K562 (cell line): ENCODE results near the gene TMIGD2. TPM values are rescaled to one million over a fixed set of nuclear protein-coding genes. Genes with fewer than 3 reads are reported as not detected.

ENCODE experiments used
- ATAC-seq: fragments of 200-7000 bp; cut with Tn5 transposase; 3 replicates; pipeline ENCODE4 v1.9.1; 2020; ENCODE audit warnings: moderate library complexity
- BruUV-seq: library from RNA; stranded (reverse); fragments of 400-500 nt; replicated peaks from 2 replicates; lab custom pipeline; 2021; lab: Mats Ljungman, UMichigan
- CTCF ChIA-PET: fragments of 300-600 bp; formaldehyde crosslinking; extraction: SDS; loops from one replicate; lab custom pipeline; 2021; ENCODE audit warnings: low intra/inter-chr PET ratio; lab: Yijun Ruan, JAX
- POLR2A ChIA-PET: fragments of 300-600, 350-650 bp; sonication (Branson Sonifier 250); formaldehyde crosslinking; extraction: SDS; loops from one replicate; lab custom pipeline; 2021; ENCODE audit warnings: antibody characterized with exemption, inconsistent platforms; lab: Yijun Ruan, JAX
- DNase-seq, 4 experiments: peaks; one replicate each; pipeline versions ENCODE4 v3.0.0 to v3.0.0-alpha.2; 2011 to 2018; ENCODE audit warnings: low spot score in 3 of 4, mixed read lengths in 3 of 4; ENCODE audit errors: extremely low read depth in 1 of 4
- FAIRE-seq: peaks from 2 replicates; lab custom pipeline; 2011; peaks lifted over from hg19 to GRCh38; lab: Jason Lieb, UNC
- H2AFZ ChIP-seq: 2 replicates; pipeline ENCODE4 v1.6.0; 2011; ENCODE audit warnings: low read depth, low read length, control low read depth, inconsistent platforms
- H3K27ac ChIP-seq: fragments of 200-600 bp; 3 replicates; pipeline ENCODE4 v1.8.0; 2011; ENCODE audit warnings: low read depth, mild to moderate bottlenecking, control low read depth, inconsistent platforms, low read length, moderate library complexity, mixed read lengths; ENCODE audit errors: extremely low read depth
- H3K27me3 ChIP-seq, 2 experiments: fragments of 300-600 bp in 1 of 2; 2 replicates in 1 of 2; 3 replicates in 1 of 2; pipeline versions ENCODE4 v1.6.0 to v1.8.0; 2011; ENCODE audit warnings: inconsistent platforms in 2 of 2, low read length in 2 of 2, mild to moderate bottlenecking in 1 of 2, mixed read lengths in 1 of 2, moderate library complexity in 1 of 2; ENCODE audit not compliant: control insufficient read depth in 2 of 2, insufficient read depth in 2 of 2
- H3K36me3 ChIP-seq: fragments of 300-600 bp; 3 replicates; pipeline ENCODE4 v1.8.0; 2011; ENCODE audit warnings: mild to moderate bottlenecking, low read length, inconsistent platforms; ENCODE audit not compliant: control insufficient read depth, insufficient read depth
- H3K4me1 ChIP-seq, 2 experiments: fragments of 200-600 bp in 1 of 2; replicated peaks in 1 of 2; 2 replicates in 1 of 2; 3 replicates in 1 of 2; pipeline versions ENCODE4 v1.5.1 to v1.8.0; 2011; ENCODE audit warnings: inconsistent platforms in 2 of 2, low read length in 2 of 2, mild to moderate bottlenecking in 1 of 2, mixed read lengths in 1 of 2, moderate library complexity in 1 of 2; ENCODE audit not compliant: control insufficient read depth in 2 of 2, insufficient read depth in 2 of 2
- H3K4me2 ChIP-seq: 2 replicates; pipeline ENCODE4 v1.6.1; 2011; ENCODE audit warnings: low read length, control low read depth, inconsistent platforms, mixed read lengths; ENCODE audit not compliant: insufficient read depth
- H3K4me3 ChIP-seq: fragments of 200-600 bp; sonication (generic), shearing (Covaris generic); 2 replicates; pipeline ENCODE4 v1.5.1; 2016; ENCODE audit warnings: control low read depth, inconsistent platforms
- H3K79me2 ChIP-seq: fragments of 200-600 bp; 3 replicates; pipeline ENCODE4 v1.8.0; 2011; ENCODE audit warnings: low read length, inconsistent platforms; ENCODE audit not compliant: control insufficient read depth, insufficient read depth
- H3K9ac ChIP-seq, 2 experiments: 2 replicates each; pipeline versions ENCODE4 v1.6.0 to v1.6.1; 2011; ENCODE audit warnings: low read depth in 2 of 2, low read length in 2 of 2, control low read depth in 1 of 2, inconsistent platforms in 1 of 2, mild to moderate bottlenecking in 1 of 2, mixed read lengths in 1 of 2; ENCODE audit not compliant: insufficient read depth in 1 of 2
- H3K9me1 ChIP-seq: one replicate; pipeline ENCODE4 v1.6.0; 2011; ENCODE audit warnings: inconsistent platforms, mild to moderate bottlenecking, low read length, moderate library complexity; ENCODE audit not compliant: control insufficient read depth, insufficient read depth
- H3K9me3 ChIP-seq: replicated peaks from 2 replicates; pipeline ENCODE4 v1.5.1; 2011; ENCODE audit warnings: low read depth, low read length, inconsistent platforms; ENCODE audit not compliant: control insufficient read depth, insufficient read depth
- H4K20me1 ChIP-seq: replicated peaks from 2 replicates; pipeline ENCODE4 v1.6.1; 2011; ENCODE audit warnings: low read length, inconsistent platforms, mixed read lengths; ENCODE audit not compliant: control insufficient read depth, insufficient read depth
- CBX2 ChIP-seq: fragments of 200-600 bp; sonication (generic); IDR thresholded peaks from one replicate; pipeline ENCODE4 v1.6.1; 2012; ENCODE audit warnings: mild to moderate bottlenecking, low read length, inconsistent platforms; ENCODE audit not compliant: insufficient read depth, poor library complexity, severe bottlenecking
- DNMT1 ChIP-seq: fragments of 450-650 bp; IDR thresholded peaks from 2 replicates; pipeline ENCODE4 v1.6.1; 2016; ENCODE audit warnings: antibody characterized with exemption, mild to moderate bottlenecking
- HINFP ChIP-seq: fragments of 450-650 bp; conservative IDR thresholded peaks from 2 replicates; pipeline ENCODE4 v1.6.1; 2016; ENCODE audit warnings: missing genetic modification characterization, low read depth, mild to moderate bottlenecking, control low read depth, missing compliant biosample characterization
- KAT7 ChIP-seq: sonication (generic); formaldehyde crosslinking; IDR thresholded peaks from 2 replicates; pipeline ENCODE4 v1.8.0; 2022; ENCODE audit warnings: missing genetic modification reagents, mild to moderate bottlenecking, borderline replicate concordance
- KDM4B ChIP-seq, 2 experiments: fragments of 450-650 bp in 1 of 2; sonication (generic) in 1 of 2; IDR thresholded peaks; 2 replicates each; pipeline ENCODE4 v1.6.1; 2016 to 2017; ENCODE audit warnings: borderline replicate concordance in 2 of 2, antibody characterized with exemption in 1 of 2, low read depth in 1 of 2, mild to moderate bottlenecking in 1 of 2
- NFE2L1 ChIP-seq: fragments of 450-650 bp; IDR thresholded peaks from 2 replicates; pipeline ENCODE4 v1.6.1; 2016; ENCODE audit warnings: missing genetic modification characterization, low read depth, mild to moderate bottlenecking, missing compliant biosample characterization, moderate library complexity, borderline replicate concordance
- NFIX ChIP-seq: fragments of 250-450 bp; sonication (Bioruptor Pico); IDR thresholded peaks from 2 replicates; pipeline ENCODE4 v1.4.0; 2020; ENCODE audit warnings: low read depth, mild to moderate bottlenecking, moderate library complexity
- NONO ChIP-seq, 2 experiments: fragments of 200-400 bp in 1 of 2; fragments of 450-650 bp in 1 of 2; formaldehyde crosslinking in 1 of 2; IDR thresholded peaks; 2 replicates each; pipeline ENCODE4 v1.6.1; 2017; ENCODE audit warnings: low read depth in 2 of 2, mild to moderate bottlenecking in 2 of 2, moderate library complexity in 2 of 2, low read length in 1 of 2
- NR2F6 ChIP-seq: fragments of 450-650 bp; formaldehyde crosslinking; IDR thresholded peaks from 2 replicates; pipeline ENCODE4 v1.4.0; 2020; ENCODE audit warnings: mild to moderate bottlenecking
- SREBF1 ChIP-seq: fragments of 150-350 bp; IDR thresholded peaks from 2 replicates; pipeline ENCODE4 v1.6.1; 2014; ENCODE audit warnings: antibody characterized with exemption, low read depth, low read length, borderline replicate concordance
- TEAD4 ChIP-seq, 2 experiments: sonication (generic) in 1 of 2; formaldehyde crosslinking in 1 of 2; IDR thresholded peaks; 2 replicates each; pipeline versions ENCODE4 v1.6.1 to v1.8.0; 2012 to 2022; ENCODE audit warnings: borderline replicate concordance in 1 of 2, inconsistent platforms in 1 of 2, low read length in 1 of 2, mild to moderate bottlenecking in 1 of 2, missing genetic modification reagents in 1 of 2
- ZNF444 ChIP-seq: fragments of 250-450 bp; sonication (Bioruptor Pico); IDR thresholded peaks from 2 replicates; pipeline ENCODE4 v1.4.0; 2020; ENCODE audit warnings: mild to moderate bottlenecking, moderate library complexity
- ZNF717 ChIP-seq: fragments of 250-450 bp; sonication (Bioruptor Pico); IDR thresholded peaks from 2 replicates; pipeline ENCODE4 v1.5.0; 2021
- WGBS: fragments of 100-300 bp; shearing (Covaris generic); methylation state at CpG from one replicate; pipeline ENCODE4 v1.1.6; 2016; ENCODE audit warnings: low coverage, mixed read lengths; ENCODE audit not compliant: insufficient coverage; ENCODE audit errors: missing lambda C conversion rate; 5-methylcytosine and 5-hydroxymethylcytosine counted together
- in situ Hi-C: fragments of 300-500 bp; cut with MboI; formaldehyde crosslinking; loops from 4 replicates; pipeline ENCODE4 v1.15.0; 2018; ENCODE audit warnings: inconsistent platforms, mixed read lengths
- intact Hi-C: fragments of 100-400 bp; cut with micrococcal nuclease; formaldehyde crosslinking; loops from 2 replicates; pipeline ENCODE4 v1.14.2; 2022
- polyA plus RNA-seq, 8 experiments: library from polyadenylated mRNA; depleted of rRNA in 4 of 8; stranded (reverse) in 5 of 8; unstranded in 3 of 8; fragments of >200 nt; fragmentation: Nextera tagmentation in 2 of 8; fragmentation: Illumina TruSeq in 1 of 8; extraction: Ambion mirVana in 2 of 8; extraction: Trizol in 1 of 8; gene quantifications; 2 replicates each; pipeline versions ENCODE4 v1.2.1 to v1.2.3, GENCODE V29; 2011 to 2014; ENCODE audit warnings: inconsistent platforms in 1 of 8, missing spikeins in 1 of 8
- total RNA-seq, 7 experiments: library from RNA; depleted of rRNA in 6 of 7; stranded (reverse); fragments of >200 nt in 6 of 7; fragmentation: Illumina TruSeq in 2 of 7; extraction: Trizol in 2 of 7; gene quantifications; 2 replicates each; pipeline versions ENCODE4 v1.2.1 to v1.2.3, GENCODE V29; 2011 to 2021; ENCODE audit warnings: low replicate concordance in 1 of 7

TMIGD2 gene
- total and polyA plus RNA-seq, 9 of the 15 experiments (the other 6 are each of a cell fraction or from before 2014, with no cell fraction given) = not detected

DNA sequence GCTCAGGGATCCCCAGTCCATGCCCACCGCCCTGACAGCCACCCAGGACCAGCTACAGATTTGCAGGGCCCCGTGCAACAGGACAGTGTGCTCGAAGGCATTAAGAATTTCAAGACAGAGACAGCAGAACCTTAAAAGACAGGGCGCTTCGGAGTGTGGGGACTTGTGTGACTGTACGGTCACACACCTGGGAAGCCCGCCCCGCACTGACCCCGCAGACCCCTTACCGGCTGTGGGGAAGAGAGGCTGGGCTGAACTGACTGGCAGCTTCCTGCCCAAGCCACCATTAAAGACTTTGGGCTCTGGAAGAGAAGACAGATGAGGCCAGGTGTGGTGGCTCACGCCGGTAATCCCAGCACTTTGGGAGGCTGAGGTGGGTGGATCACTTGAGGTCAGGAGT is 22.0 kb upstream of the TMIGD2 start:
- TF ChIP-seq KDM4B (IDR thresholded peaks at IDR 0.05; ENCODE audit: borderline replicate concordance in 2 of 2, low read depth in 1 of 2) (no peak), KAT7 (CRISPR knock-in tag) (no peak), TEAD4 (IDR thresholded peaks at IDR 0.05; ENCODE audit: low read length) (no peak), TEAD4 (CRISPR knock-in tag; IDR thresholded peaks at IDR 0.05; ENCODE audit: borderline replicate concordance) (no peak), NONO (IDR thresholded peaks at IDR 0.05; ENCODE audit: low read depth in 2 of 2, low read length in 1 of 2) (no peak), CBX2 (no peak), DNMT1 (no peak), NFE2L1 (tag) (no peak), NR2F6 (CRISPR knock-in tag) (no peak), HINFP (tag) (no peak), ZNF444 (CRISPR knock-in tag) (no peak), NFIX (CRISPR knock-in tag) (no peak), SREBF1 (no peak), ZNF717 (CRISPR knock-in tag) (no peak)
- ChIA-PET CTCF (no interaction called here), POLR2A (no interaction called here)
- Histone ChIP-seq H3K4me2 (no peak overlapping the region), H2AFZ (no peak overlapping the region), H3K9me1 (no peaks in the 10 kb centered on the region), H3K36me3 (no peaks in the 10 kb centered on the region), H3K4me1 (peaks cover under 1 to 43% of the 10 kb centered on the region in 2 experiments; a peak in 3 of 5 replicates), H3K79me2 (peaks cover 12% of the 10 kb centered on the region), H3K27me3 (no peaks in the 10 kb centered on the region; a peak in 1 of 5 replicates), H4K20me1 (peaks cover 7% of the 10 kb centered on the region; the same call in 1 of the 2 replicates), H3K27ac (no peak overlapping the region), H3K4me3 (no peak overlapping the region), H3K9ac (no peak overlapping the region), H3K9me3 (peaks cover 3% of the 10 kb centered on the region; the same call in 1 of the 2 replicates)
- FAIRE-seq (no peak), DNase-seq (no peak), ATAC-seq (no peak)
- 53% methylated on average over 6 of the region's 12 CpGs for WGBS
- no TSS peak for BruUV-seq
- intact Hi-C loops = no loop called here
- in situ Hi-C loops = no loop called here
